Thoracic aorta (tissue), 2 donors: Measurements from ENCODE around the gene ST6GALNAC3. TPM values are rescaled to one million over a fixed set of nuclear protein-coding genes. Genes with fewer than 3 reads are reported as not detected.

ENCODE experiments used
- ATAC-seq: fragments of 150-250 bp; one replicate; pipeline ENCODE4 v1.8.0; 2017; ENCODE audit warnings: low read depth; ENCODE audit not compliant: insufficient number of reproducible peaks, low FRiP score
- DNase-seq: peaks from one replicate; pipeline ENCODE4 v3.0.0-alpha.2; 2020; ENCODE audit warnings: low spot score
- H3K27ac ChIP-seq, 2 donors: fragments of 200-600 bp; sonication (generic); 1 replicate in 1 of 2; 2 replicates in 1 of 2; pipeline ENCODE4 v1.5.1; 2016; ENCODE audit warnings: mild to moderate bottlenecking in 2 of 2, moderate library complexity in 2 of 2
- H3K27me3 ChIP-seq: fragments of 200-600 bp; sonication (generic); replicated peaks from 2 replicates; pipeline ENCODE4 v1.6.0; 2016; ENCODE audit warnings: mild to moderate bottlenecking; ENCODE audit not compliant: insufficient read depth
- H3K36me3 ChIP-seq: fragments of 200-600 bp; sonication (generic); one replicate; pipeline ENCODE4 v1.5.1; 2016
- H3K4me1 ChIP-seq, 2 donors: fragments of 200-600 bp; sonication (generic); 1 replicate in 1 of 2; 2 replicates in 1 of 2; pipeline versions ENCODE4 v1.5.1 to v1.6.0; 2016; ENCODE audit warnings: low read depth in 2 of 2, mild to moderate bottlenecking in 1 of 2; ENCODE audit not compliant: control insufficient read depth in 1 of 2
- H3K4me3 ChIP-seq: fragments of 200-600 bp; sonication (generic); 2 replicates; pipeline ENCODE4 v1.5.1; 2016; ENCODE audit warnings: mild to moderate bottlenecking
- H3K9me3 ChIP-seq: fragments of 200-600 bp; sonication (generic); 2 replicates; pipeline ENCODE4 v1.5.1; 2016
- total RNA-seq, 2 donors: library from RNA; depleted of rRNA; stranded (reverse); fragments of >200 nt; gene quantifications; one replicate each; pipeline versions ENCODE4 v1.1.0 to v1.2.3, GENCODE V29; 2016
- TF ChIP-seq, protein P1 (sequence below): fragments of 200-600 bp; sonication (generic); IDR thresholded peaks from one replicate; pipeline ENCODE4 v1.5.1; 2019; ENCODE audit warnings: antibody characterized with exemption

Gene ST6GALNAC3
- total RNA-seq, 2 donors from 2014 or later, result 1.4 to 9.5 TPM

DNA sequence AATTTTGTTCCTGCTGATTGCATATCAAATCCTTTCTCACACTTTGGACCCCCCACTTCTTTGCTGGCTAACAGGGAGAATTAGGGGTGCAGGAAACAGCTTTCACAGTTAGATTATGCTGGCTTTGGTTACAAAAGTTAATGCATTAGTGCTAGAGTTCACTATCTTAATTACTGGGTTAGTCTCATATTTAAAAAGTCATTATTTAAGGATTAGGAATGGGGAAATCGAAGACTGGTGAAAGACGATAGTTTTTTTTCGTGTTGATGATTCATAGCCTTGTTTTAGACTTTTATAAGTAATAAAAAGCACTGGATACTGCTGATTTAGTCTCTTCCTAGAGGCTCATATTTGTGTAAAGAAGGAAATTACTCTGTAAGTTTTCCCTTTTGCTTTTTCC is 11.6 kb downstream of the ST6GALNAC3 start:
- ATAC-seq (no peak), DNase-seq (no peak)
- Histone ChIP-seq H3K36me3 (no peaks in the 10 kb centered on the region), H3K9me3 (no peaks in the 10 kb centered on the region), H3K27me3 (no peaks in the 10 kb centered on the region), H3K4me1 (no peaks in the 10 kb centered on the region), H3K27ac (no peak overlapping the region), H3K4me3 (no peak overlapping the region)
- TF ChIP-seq, protein P1, sequence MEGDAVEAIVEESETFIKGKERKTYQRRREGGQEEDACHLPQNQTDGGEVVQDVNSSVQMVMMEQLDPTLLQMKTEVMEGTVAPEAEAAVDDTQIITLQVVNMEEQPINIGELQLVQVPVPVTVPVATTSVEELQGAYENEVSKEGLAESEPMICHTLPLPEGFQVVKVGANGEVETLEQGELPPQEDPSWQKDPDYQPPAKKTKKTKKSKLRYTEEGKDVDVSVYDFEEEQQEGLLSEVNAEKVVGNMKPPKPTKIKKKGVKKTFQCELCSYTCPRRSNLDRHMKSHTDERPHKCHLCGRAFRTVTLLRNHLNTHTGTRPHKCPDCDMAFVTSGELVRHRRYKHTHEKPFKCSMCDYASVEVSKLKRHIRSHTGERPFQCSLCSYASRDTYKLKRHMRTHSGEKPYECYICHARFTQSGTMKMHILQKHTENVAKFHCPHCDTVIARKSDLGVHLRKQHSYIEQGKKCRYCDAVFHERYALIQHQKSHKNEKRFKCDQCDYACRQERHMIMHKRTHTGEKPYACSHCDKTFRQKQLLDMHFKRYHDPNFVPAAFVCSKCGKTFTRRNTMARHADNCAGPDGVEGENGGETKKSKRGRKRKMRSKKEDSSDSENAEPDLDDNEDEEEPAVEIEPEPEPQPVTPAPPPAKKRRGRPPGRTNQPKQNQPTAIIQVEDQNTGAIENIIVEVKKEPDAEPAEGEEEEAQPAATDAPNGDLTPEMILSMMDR, result no peak

DNA sequence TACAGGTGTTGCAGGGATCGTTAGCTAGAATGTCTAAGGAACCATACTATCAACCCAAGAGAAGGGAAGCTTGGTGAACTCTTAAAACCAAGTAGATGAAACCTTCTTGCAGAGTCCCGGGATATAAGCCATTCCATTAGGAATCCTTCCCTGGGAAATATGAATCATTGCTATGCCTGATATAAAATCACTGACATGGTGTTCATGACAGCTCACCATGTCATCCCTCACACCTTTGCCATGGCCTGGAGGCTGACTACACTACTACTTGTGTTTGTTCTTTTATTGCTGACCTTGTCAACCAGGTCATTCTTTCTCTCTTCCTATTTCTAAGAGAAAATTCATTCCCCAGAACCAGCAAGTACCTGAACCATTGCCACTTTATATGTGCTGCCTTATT is 12.1 kb downstream of the ST6GALNAC3 start:
- H3K27ac ChIP-seq, result no peak overlapping the region
- DNase-seq (no peak), ATAC-seq (no peak)
- no peaks in the 10 kb centered on the region for H3K27me3 ChIP-seq
- H3K4me1 ChIP-seq, result no peaks in the 10 kb centered on the region
- TF ChIP-seq, protein P1, result no peak
- H3K4me3 ChIP-seq, result no peak overlapping the region
- H3K36me3 ChIP-seq, result no peaks in the 10 kb centered on the region
- no peaks in the 10 kb centered on the region for H3K9me3 ChIP-seq

DNA sequence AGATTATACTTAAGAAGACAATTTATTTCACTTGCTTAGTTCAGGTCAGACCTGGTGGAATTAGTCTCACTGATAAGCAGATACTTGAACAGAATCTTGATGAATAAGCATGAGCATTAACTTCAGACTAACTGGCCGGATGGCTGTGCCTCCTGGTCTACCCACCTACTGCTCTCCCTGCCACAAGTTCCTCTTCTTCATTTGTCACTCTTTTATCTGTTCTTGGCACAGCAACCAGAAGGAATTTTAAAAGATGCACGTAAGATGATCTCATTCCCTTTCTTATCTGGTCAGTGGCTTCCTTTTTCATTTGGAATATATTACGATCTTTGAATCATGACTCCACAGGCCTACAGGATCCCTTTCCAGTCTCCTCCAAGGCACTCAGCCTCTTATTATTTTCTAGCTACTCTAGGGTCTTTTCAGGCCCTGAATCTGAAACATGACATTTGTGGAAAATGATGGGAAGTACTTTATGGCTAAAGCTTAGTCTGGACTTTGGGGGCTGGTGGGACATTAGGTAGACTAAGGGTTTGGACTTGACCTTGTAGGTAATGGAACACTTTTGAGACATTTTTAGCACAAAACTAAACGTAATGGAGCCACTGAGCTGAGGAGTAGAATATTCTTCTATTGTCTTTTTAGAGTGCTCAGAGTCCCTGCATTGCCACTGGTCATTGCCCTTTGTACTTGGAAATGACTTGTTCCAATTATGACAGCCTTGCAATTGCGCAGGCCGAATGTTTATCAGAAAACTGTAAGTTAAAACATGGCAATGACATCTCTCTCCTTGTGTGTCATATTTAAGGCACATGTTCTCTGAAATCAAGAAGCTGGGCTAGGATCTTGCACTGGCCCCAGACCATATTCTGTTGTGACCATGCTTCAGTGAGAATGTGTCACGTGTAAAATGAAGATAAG is 16.0 kb downstream of the ST6GALNAC3 start:
- H3K27me3 ChIP-seq, result no peaks in the 10 kb centered on the region
- H3K36me3 ChIP-seq, result no peaks in the 10 kb centered on the region
- H3K9me3 ChIP-seq, result no peaks in the 10 kb centered on the region
- no peak overlapping the region for H3K4me3 ChIP-seq
- peaks cover under 1 to 3% of the 10 kb centered on the region in 2 donors for H3K4me1 ChIP-seq
- ATAC-seq (no peak), DNase-seq (no peak)
- TF ChIP-seq, protein P1, result no peak
- no peak overlapping the region for H3K27ac ChIP-seq

DNA sequence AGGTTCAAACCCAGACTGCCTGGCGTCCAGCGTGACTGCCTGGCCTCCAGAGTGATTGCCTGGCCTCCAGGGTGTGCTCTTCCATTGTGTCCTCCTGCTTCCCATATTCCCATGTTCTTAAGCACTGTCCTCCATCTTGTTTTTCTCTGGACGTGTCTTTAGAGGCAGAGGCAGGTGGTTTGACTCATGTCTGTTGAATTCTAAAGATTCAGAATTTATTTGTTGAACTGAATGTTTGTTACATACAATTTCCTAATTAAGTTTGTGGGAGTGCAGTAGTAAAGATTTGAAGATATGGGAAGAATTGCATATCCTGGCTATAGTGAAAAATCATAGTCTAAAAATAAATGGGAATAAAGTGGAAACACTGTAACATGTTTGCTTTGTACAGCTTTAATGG is 18.3 kb downstream of the ST6GALNAC3 start:
- DNase-seq (no peak), ATAC-seq (no peak)
- no peak overlapping the region for H3K4me3 ChIP-seq
- no peak overlapping the region for H3K27ac ChIP-seq
- H3K9me3 ChIP-seq, result no peaks in the 10 kb centered on the region
- H3K36me3 ChIP-seq, result no peaks in the 10 kb centered on the region
- H3K27me3 ChIP-seq, result no peaks in the 10 kb centered on the region
- peaks cover 5 to 16% of the 10 kb centered on the region in 2 donors for H3K4me1 ChIP-seq
- TF ChIP-seq, protein P1, result no peak

DNA sequence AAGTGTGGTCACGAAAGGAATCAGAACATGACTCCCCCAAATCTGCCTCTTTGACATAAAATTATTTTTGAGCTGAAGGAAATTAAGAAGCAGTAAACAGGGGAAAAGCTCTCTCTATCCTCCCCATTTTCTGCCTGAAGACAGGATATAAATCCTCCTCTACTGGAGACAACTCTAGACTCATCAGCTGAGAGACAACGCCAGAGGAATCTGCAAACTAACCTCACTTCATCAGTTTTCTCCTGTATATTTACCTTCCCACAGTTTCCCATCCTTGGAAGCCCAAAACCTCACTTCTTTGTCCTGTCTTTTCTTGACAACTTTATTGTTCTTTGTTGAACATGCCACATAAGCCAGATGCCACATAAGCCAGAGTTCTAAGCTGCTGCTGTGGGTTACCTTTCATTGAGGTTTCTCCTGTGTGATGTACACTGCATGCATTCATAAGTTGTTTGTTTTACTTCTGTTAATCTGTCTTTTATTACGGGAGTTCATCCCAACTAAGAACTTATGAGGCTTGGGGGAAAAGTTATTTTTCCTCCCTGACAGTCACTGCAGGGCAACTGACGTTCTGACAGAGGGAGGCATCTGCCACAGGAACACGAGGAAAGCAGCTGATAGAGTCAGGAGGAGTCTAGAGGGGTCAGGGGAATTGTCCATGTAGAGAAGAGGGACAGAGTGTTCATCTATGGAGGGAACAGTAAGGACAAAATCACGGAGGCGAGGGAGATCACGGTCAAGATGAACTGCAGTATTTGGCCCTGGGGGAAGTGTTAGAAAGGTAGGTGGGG is 19.2 kb downstream of the ST6GALNAC3 start:
- Histone ChIP-seq H3K27me3 (no peaks in the 10 kb centered on the region), H3K9me3 (no peaks in the 10 kb centered on the region), H3K27ac (no peak overlapping the region), H3K36me3 (no peaks in the 10 kb centered on the region), H3K4me3 (no peak overlapping the region), H3K4me1 (peaks cover 5 to 16% of the 10 kb centered on the region in 2 donors)
- DNase-seq (no peak), ATAC-seq (no peak)
- TF ChIP-seq, protein P1, result no peak
